Measurements from ENCODE around the gene PDSS2.
A peak's percentile ranks its signal among the peaks of the same experiment; 100 is the strongest.
"Not testable (repeated sequence)": the region's sequence is repeated elsewhere in the genome, so short reads cannot be mapped to it uniquely, and the experiment has no call there.

Gene PDSS2

DNA sequence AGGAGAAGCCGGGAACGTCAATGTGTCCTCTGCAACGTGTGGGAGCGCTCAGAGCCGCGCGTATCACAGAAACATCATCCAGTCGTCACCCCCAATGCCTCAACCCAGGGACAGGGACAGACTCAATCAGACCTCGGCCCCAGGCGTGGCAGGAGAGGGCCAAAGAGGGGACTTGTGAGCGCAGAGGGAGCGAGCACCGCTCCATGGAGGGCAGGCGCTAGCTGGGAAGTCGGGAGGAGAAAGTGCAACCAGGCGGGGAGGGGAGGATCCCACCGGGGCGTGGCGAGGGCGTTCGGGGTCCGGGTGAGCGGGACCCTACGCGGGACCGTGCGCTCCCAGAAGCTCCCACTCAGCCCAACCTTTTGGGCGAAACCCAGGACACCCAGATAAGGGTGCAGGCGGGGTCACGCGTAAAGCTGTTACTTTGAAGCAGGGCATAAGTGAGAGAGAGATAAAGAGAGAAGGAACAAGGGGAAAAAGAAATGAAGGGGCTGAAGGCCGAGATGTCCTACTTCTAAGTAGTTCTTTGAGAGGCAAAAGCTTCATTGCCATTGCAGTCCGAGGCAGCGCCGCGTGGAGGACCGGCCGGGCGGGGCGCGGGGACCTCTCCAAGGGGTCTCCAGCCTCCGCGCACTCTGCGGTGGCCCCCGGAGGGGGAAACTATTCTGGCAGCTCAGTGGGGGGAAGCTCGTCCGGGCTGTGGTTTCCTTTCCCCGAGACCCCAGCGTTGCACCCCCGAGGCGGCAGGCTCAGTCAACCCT lies 29.7 kb upstream of the PDSS2 start:
- peak overlapping the region; percentile 57 for H3K4me3 ChIP-seq (ENCODE audit: low read length)
- TF ChIP-seq CTCF (conservative IDR thresholded peaks at IDR 0.05; ENCODE audit: low read depth, low read length), result no peak
- DNase-seq (ENCODE audit: low read depth), result no peak

- no peak for TF ChIP-seq CTCF (conservative IDR thresholded peaks at IDR 0.05; ENCODE audit: low read depth, low read length)
- peak overlapping the region; percentile 57 for H3K4me3 ChIP-seq (ENCODE audit: low read length)
- no peak for DNase-seq (ENCODE audit: low read depth)
These were observed 29.0 kb upstream of the PDSS2 start for GRCh38 chr6:107488174-107488874.

GRCh38 chr6:107485157-107485556 lies 25.8 kb upstream of the PDSS2 start:
- H3K4me3 ChIP-seq (ENCODE audit: low read length), result no peak overlapping the region
- no peak for DNase-seq (ENCODE audit: low read depth)
- no peak for TF ChIP-seq CTCF (conservative IDR thresholded peaks at IDR 0.05; ENCODE audit: low read depth, low read length)

GRCh38 chr6:107479089-107479690 lies 19.8 kb upstream of the PDSS2 start:
- no peak for TF ChIP-seq CTCF (conservative IDR thresholded peaks at IDR 0.05; ENCODE audit: low read depth, low read length)
- H3K4me3 ChIP-seq (ENCODE audit: low read length), result no peak overlapping the region
- no peak for DNase-seq (ENCODE audit: low read depth)

DNA sequence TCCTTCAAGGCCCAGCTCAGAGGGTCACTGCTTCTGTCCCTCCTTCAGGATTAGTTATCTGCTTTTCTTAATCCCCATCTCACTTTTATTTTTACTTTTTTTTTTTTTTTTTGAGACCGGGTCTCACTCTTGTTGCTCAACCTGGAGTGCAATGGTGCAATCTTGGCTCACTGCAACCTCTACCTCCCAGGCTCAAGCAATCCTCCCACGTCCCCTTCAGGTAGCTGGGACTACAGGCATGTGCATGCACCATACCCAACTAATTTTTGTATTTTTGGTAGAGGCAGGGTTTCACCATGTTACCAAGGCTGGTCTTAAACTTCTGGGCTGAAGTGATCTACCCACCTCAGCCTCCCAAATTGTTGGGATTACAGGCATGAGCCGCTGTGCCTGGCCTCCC lies 16.5 kb upstream of the PDSS2 start:
- not testable (repeated sequence) for DNase-seq (ENCODE audit: low read depth); H3K4me3 ChIP-seq (ENCODE audit: low read length)

DNA sequence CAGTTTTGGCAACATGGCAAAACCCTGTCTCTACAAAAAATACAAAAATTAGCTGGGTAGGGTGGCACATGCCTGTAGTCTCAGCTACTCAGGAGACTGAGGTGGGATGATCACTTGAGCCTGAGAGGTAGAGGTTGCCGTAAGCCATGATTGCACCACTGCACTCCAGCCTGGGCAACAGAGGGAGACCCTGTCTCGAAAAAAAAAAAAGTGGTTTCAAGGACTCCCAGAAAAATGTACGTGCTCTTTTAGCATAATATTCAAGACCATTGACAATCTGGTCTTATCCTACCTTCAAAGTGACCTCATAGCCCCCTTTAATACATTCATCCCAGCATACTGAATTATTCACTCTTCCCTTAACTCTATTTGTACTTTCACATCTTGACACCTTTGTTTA lies 16.0 kb upstream of the PDSS2 start:
- H3K4me3 ChIP-seq (ENCODE audit: low read length); DNase-seq (ENCODE audit: low read depth): not testable (repeated sequence)

DNA sequence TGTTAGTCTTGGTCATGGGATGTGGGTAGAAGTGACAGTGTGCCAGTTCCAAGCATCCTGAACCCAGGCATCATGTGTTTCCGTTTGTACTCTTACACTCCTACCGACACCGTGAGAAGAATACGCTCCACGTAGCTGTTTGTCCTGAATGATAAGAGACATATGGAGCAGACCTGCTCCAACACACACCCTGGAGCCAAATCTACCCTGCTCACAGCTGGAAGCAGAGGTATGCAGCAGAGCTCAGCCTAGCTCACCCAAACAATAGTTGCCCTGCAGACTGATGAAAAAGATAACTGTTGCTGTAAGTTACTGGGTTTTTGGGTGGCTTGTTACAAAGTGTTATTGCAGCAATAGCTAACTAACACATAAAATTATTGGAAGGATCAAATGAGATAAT lies 14.3 kb upstream of the PDSS2 start:
- no peak for DNase-seq (ENCODE audit: low read depth)
- H3K4me3 ChIP-seq (ENCODE audit: low read length), result no peak overlapping the region
- TF ChIP-seq CTCF (conservative IDR thresholded peaks at IDR 0.05; ENCODE audit: low read depth, low read length), result no peak

- DNase-seq (ENCODE audit: low read depth), result no peak
- no peak for TF ChIP-seq CTCF (conservative IDR thresholded peaks at IDR 0.05; ENCODE audit: low read depth, low read length)
These were observed 11.0 kb upstream of the PDSS2 start for GRCh38 chr6:107470364-107470763.

More at GRCh38 chr6:107470364-107470763, 11.0 kb upstream of the PDSS2 start:
- H3K4me3 ChIP-seq (ENCODE audit: low read length), result no peak overlapping the region

Data from retinal pigment epithelial cell (primary cell).